Loucy (cell line): ENCODE measurements around the gene MRPL38.

Experiments used
- H2AFZ ChIP-seq: fragments of 200-600 bp; sonication (generic); 2 replicates; pipeline ENCODE4 v1.6.0; 2016; ENCODE audit warnings: antibody characterized with exemption, mild to moderate bottlenecking, low read length, moderate library complexity
- H3F3A ChIP-seq: fragments of 200-600 bp; 2 replicates; pipeline ENCODE4 v1.6.0; 2016; ENCODE audit warnings: antibody characterized with exemption, low read depth, mild to moderate bottlenecking
- H3K27me3 ChIP-seq: fragments of 200-600 bp; sonication (generic); 2 replicates; pipeline ENCODE4 v1.6.1; 2014; ENCODE audit warnings: low read length, mild to moderate bottlenecking; ENCODE audit not compliant: insufficient read depth, poor library complexity, severe bottlenecking
- H3K36me3 ChIP-seq: fragments of 200-600 bp; sonication (generic); 2 replicates; pipeline ENCODE4 v1.6.1; 2016; ENCODE audit warnings: low read length; ENCODE audit not compliant: insufficient read depth
- H3K4me1 ChIP-seq: fragments of 200-600 bp; sonication (generic); 2 replicates; pipeline ENCODE4 v1.5.1; 2014; ENCODE audit warnings: low read length, mild to moderate bottlenecking; ENCODE audit not compliant: insufficient read depth, poor library complexity, severe bottlenecking
- H3K4me2 ChIP-seq: fragments of 200-600 bp; sonication (generic); 2 replicates; pipeline ENCODE4 v1.6.0; 2014; ENCODE audit warnings: antibody characterized with exemption, low read length, low read depth, mild to moderate bottlenecking; ENCODE audit not compliant: poor library complexity, severe bottlenecking
- H3K4me3 ChIP-seq: fragments of 200-600 bp; sonication (generic); 2 replicates; pipeline ENCODE4 v1.5.1; 2014; ENCODE audit warnings: low read length, mild to moderate bottlenecking, mixed read lengths; ENCODE audit not compliant: poor library complexity, severe bottlenecking
- H3K79me2 ChIP-seq: fragments of 200-600 bp; sonication (generic); 2 replicates; pipeline ENCODE4 v1.6.1; 2014; ENCODE audit warnings: low read length; ENCODE audit not compliant: insufficient read depth
- H3K9ac ChIP-seq: fragments of 200-600 bp; sonication (generic); 2 replicates; pipeline ENCODE4 v1.6.0; 2014; ENCODE audit warnings: mild to moderate bottlenecking, low read depth, low read length, moderate library complexity; ENCODE audit not compliant: poor library complexity, severe bottlenecking
- H3K9me2 ChIP-seq: fragments of 200-600 bp; sonication (generic); replicated peaks from 2 replicates; pipeline ENCODE4 v1.6.1; 2016; ENCODE audit warnings: low read depth, low read length, mixed read lengths
- H3K9me3 ChIP-seq: fragments of 200-600 bp; sonication (generic); 2 replicates; pipeline ENCODE4 v1.6.1; 2014; ENCODE audit warnings: mild to moderate bottlenecking, antibody characterized with exemption, low read length, low read depth; ENCODE audit not compliant: insufficient read depth
- H4K20me1 ChIP-seq: fragments of 200-600 bp; sonication (generic); 2 replicates; pipeline ENCODE4 v1.6.0; 2014; ENCODE audit warnings: antibody characterized with exemption, low read length, mild to moderate bottlenecking; ENCODE audit not compliant: insufficient read depth, poor library complexity, severe bottlenecking
- EZH2phosphoT487 ChIP-seq: fragments of 200-600 bp; IDR thresholded peaks from 2 replicates; pipeline ENCODE4 v1.6.1; 2018; ENCODE audit warnings: antibody characterized with exemption, mild to moderate bottlenecking, moderate library complexity, borderline replicate concordance
- TF ChIP-seq, protein P1 (sequence below): fragments of 200-600 bp; sonication (generic); conservative IDR thresholded peaks from 2 replicates; pipeline ENCODE4 v1.5.1; 2014; ENCODE audit warnings: mild to moderate bottlenecking, antibody characterized with exemption, low read length

MRPL38 gene

DNA sequence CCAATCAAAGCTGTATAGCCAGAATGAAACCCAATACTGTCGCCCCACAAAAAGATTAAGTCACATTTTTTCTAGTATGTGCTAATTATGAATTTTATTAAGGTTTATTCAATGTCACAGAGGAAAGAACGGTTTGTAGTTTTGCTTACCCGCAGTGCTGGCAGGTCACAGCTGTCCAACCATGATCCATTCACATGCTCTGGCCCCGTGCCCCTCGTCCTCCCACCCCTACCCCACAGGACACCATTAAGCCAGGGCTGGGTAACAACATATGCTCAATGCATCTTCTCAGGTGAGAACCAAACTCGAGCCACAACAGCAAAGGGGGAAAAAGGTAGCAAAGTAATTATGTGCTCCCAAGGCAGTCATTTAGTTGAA lies 36.7 kb upstream of the MRPL38 start:
- Histone ChIP-seq H4K20me1 (no peaks in the 10 kb centered on the region), H3F3A (no peaks in the 10 kb centered on the region), H3K4me1 (peaks cover 9% of the 10 kb centered on the region), H3K9me2 (no peaks in the 10 kb centered on the region), H2AFZ (peak overlapping the region; percentile 75), H3K27me3 (no peaks in the 10 kb centered on the region), H3K36me3 (peaks cover 9% of the 10 kb centered on the region; the same call in 1 of the 2 replicates), H3K4me2 (peak overlapping the region; percentile 81), H3K9me3 (no peaks in the 10 kb centered on the region), H3K4me3 (peak overlapping the region; percentile 87), H3K9ac (peak overlapping the region; percentile 87), H3K79me2 (peaks cover 6% of the 10 kb centered on the region; the same call in 1 of the 2 replicates)
- TF ChIP-seq, protein P1, sequence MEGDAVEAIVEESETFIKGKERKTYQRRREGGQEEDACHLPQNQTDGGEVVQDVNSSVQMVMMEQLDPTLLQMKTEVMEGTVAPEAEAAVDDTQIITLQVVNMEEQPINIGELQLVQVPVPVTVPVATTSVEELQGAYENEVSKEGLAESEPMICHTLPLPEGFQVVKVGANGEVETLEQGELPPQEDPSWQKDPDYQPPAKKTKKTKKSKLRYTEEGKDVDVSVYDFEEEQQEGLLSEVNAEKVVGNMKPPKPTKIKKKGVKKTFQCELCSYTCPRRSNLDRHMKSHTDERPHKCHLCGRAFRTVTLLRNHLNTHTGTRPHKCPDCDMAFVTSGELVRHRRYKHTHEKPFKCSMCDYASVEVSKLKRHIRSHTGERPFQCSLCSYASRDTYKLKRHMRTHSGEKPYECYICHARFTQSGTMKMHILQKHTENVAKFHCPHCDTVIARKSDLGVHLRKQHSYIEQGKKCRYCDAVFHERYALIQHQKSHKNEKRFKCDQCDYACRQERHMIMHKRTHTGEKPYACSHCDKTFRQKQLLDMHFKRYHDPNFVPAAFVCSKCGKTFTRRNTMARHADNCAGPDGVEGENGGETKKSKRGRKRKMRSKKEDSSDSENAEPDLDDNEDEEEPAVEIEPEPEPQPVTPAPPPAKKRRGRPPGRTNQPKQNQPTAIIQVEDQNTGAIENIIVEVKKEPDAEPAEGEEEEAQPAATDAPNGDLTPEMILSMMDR: no peak
- TF ChIP-seq EZH2phosphoT487: no peak

- Histone ChIP-seq H3F3A (no peaks in the 10 kb centered on the region), H3K9me3 (no peaks in the 10 kb centered on the region), H3K4me3 (peak within 1 kb of the TSS; percentile 87), H3K4me1 (peaks cover 9% of the 10 kb centered on the region), H3K9ac (peak within 1 kb of the TSS; percentile 87), H3K9me2 (no peaks in the 10 kb centered on the region), H3K4me2 (peak within 1 kb of the TSS; percentile 81), H2AFZ (peak within 1 kb of the TSS; percentile 87), H4K20me1 (no peaks in the 10 kb centered on the region), H3K27me3 (no peaks in the 10 kb centered on the region), H3K79me2 (peaks cover 6% of the 10 kb centered on the region; the same call in 1 of the 2 replicates), H3K36me3 (peaks cover 3% of the 10 kb centered on the region; the same call in 1 of the 2 replicates)
- no peak for TF ChIP-seq EZH2phosphoT487
- TF ChIP-seq, protein P1: 0 out of 2 replicates have a peak, but pooled peaks have one; percentile 15
Measured at GRCh38 chr17:75940727-75941441, 36.2 kb upstream of the MRPL38 start, which contains the start of gene FBF1. TSS of gene FBF1 (minus strand) at chr17:75941042. CDS start at chr17:75938149, 2,893 bp downstream.

DNA sequence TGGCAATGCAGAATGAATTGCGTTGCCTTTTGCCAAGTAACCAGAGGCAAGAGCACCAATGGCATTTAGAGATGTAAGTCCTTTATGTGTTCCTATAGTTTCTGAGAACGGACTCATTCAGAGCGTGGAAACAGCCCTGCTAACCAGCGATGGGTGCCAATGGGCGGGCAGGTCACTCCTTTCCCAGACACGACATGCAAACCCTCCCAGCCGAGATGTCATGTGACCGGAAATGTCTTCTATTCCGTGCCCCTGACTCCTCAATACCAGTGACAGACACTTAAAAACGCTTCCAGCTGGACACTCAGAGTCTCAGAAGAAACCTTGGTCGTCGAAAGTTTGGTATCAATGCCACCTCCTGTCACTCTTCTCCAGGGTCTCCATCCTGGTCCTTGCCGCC lies 33.0 kb upstream of the MRPL38 start:
- Histone ChIP-seq H3K79me2 (peaks cover 6% of the 10 kb centered on the region; the same call in 1 of the 2 replicates), H3K9ac (no peak overlapping the region), H2AFZ (no peak overlapping the region), H3K4me2 (no peak overlapping the region), H3K9me3 (no peaks in the 10 kb centered on the region), H3K4me1 (peaks cover 9% of the 10 kb centered on the region), H3K9me2 (no peaks in the 10 kb centered on the region), H3K27me3 (no peaks in the 10 kb centered on the region), H3K4me3 (no peak overlapping the region), H4K20me1 (no peaks in the 10 kb centered on the region), H3F3A (no peaks in the 10 kb centered on the region), H3K36me3 (no peaks in the 10 kb centered on the region)
- no peak for TF ChIP-seq EZH2phosphoT487
- TF ChIP-seq, protein P1: no peak
